ENCODE data around the gene PTPRN. TPM values are rescaled to one million over a fixed set of nuclear protein-coding genes. Genes with fewer than 3 reads are reported as not detected.

The PTPRN gene
- total and polyA plus RNA-seq, 2 donors (not counting 3 experiments of a cell fraction or from before 2014, with no cell fraction given) = not detected

- DNase-seq (ENCODE audit: low read depth, low spot score) (no peak), FAIRE-seq (no peak)
- no peaks in the 10 kb centered on the region for H4K20me1 ChIP-seq (replicated peaks; ENCODE audit: control insufficient read depth, extremely low read depth, insufficient read depth, low read length)
- TF ChIP-seq JUN (IDR thresholded peaks at IDR 0.05; ENCODE audit: borderline replicate concordance, insufficient read depth, insufficient read length, low read depth) = no peak
- no peak for TF ChIP-seq POLR2A (IDR thresholded peaks at IDR 0.05; ENCODE audit: low read depth, low read length)
- TF ChIP-seq, protein P1, sequence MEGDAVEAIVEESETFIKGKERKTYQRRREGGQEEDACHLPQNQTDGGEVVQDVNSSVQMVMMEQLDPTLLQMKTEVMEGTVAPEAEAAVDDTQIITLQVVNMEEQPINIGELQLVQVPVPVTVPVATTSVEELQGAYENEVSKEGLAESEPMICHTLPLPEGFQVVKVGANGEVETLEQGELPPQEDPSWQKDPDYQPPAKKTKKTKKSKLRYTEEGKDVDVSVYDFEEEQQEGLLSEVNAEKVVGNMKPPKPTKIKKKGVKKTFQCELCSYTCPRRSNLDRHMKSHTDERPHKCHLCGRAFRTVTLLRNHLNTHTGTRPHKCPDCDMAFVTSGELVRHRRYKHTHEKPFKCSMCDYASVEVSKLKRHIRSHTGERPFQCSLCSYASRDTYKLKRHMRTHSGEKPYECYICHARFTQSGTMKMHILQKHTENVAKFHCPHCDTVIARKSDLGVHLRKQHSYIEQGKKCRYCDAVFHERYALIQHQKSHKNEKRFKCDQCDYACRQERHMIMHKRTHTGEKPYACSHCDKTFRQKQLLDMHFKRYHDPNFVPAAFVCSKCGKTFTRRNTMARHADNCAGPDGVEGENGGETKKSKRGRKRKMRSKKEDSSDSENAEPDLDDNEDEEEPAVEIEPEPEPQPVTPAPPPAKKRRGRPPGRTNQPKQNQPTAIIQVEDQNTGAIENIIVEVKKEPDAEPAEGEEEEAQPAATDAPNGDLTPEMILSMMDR (IDR thresholded peaks at IDR 0.05; ENCODE audit: extremely low read depth in 1 of 2, insufficient read depth in 1 of 2, low read depth in 1 of 2, low read length in 2 of 2) = no peak
- no peak for TF ChIP-seq MYC (IDR thresholded peaks at IDR 0.05; ENCODE audit: low read depth, low read length)
- no peak for TF ChIP-seq FOS (IDR thresholded peaks at IDR 0.05; ENCODE audit: borderline replicate concordance, insufficient read depth, low read length)
- TF ChIP-seq, protein P2, sequence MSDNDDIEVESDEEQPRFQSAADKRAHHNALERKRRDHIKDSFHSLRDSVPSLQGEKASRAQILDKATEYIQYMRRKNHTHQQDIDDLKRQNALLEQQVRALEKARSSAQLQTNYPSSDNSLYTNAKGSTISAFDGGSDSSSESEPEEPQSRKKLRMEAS (IDR thresholded peaks at IDR 0.05; ENCODE audit: insufficient read depth, insufficient read length) = no peak
- no peak for TF ChIP-seq EZH2 (IDR thresholded peaks at IDR 0.05; ENCODE audit: borderline replicate concordance, low read depth, low read length, severe bottlenecking)
- no peak for TF ChIP-seq POLR2AphosphoS5 (IDR thresholded peaks at IDR 0.05; ENCODE audit: insufficient read depth, low read depth, low read length)
- no peak for TF ChIP-seq GATA2 (IDR thresholded peaks at IDR 0.05; ENCODE audit: insufficient read depth, insufficient read length, low read depth, low read length)
- H3K9me3 ChIP-seq (replicated peaks; ENCODE audit: control insufficient read depth, insufficient read depth, low read length) = no peaks in the 10 kb centered on the region
- BruUV-seq (replicated peaks) = no TSS peak
- H3K4me3 ChIP-seq (replicated peaks in 1 of 3; ENCODE audit: insufficient read depth in 1 of 3, low read depth in 1 of 3, low read length in 3 of 3) = no peak overlapping the region
- ChIA-PET POLR2A (no interaction called here), CTCF (interaction anchor here (0.6 to 11.2 kb wide), 2 partner anchors 11 to 97 kb away, joined by 4 to 253 read pairs; partner anchors contain the start of gene DNAJB2)
- H3K4me1 ChIP-seq (ENCODE audit: control insufficient read depth, extremely low read depth, insufficient read depth, low read length) = peaks cover 4% of the 10 kb centered on the region
- dilution Hi-C loops (cut with MboI; ENCODE audit: extremely low pct_ligation_motif_present, low sequenced_read_pairs) (no loop called here), intact Hi-C loops (cut with micrococcal nuclease) (no loop called here)
- no peak overlapping the region for H3K4me2 ChIP-seq (ENCODE audit: insufficient read depth, low read length)
- peaks cover 0 to 1% of the 10 kb centered on the region in 2 experiments for H3K27me3 ChIP-seq (ENCODE audit: control insufficient read depth in 2 of 2, insufficient read depth in 2 of 2, low read length in 2 of 2)
- no peaks in the 10 kb centered on the region for H3K36me3 ChIP-seq (ENCODE audit: control insufficient read depth in 2 of 2, extremely low read depth in 1 of 2, insufficient read depth in 2 of 2, low read length in 2 of 2)
- no peak overlapping the region for H3K27ac ChIP-seq (ENCODE audit: insufficient read depth, low read depth, low read length)
- no peak overlapping the region for H3K9ac ChIP-seq (replicated peaks; ENCODE audit: extremely low read depth, insufficient read depth, low read length)
- no peaks in the 10 kb centered on the region for H3K79me2 ChIP-seq (ENCODE audit: control insufficient read depth, insufficient read depth, low read length)
- no peak overlapping the region for H2AFZ ChIP-seq (ENCODE audit: low read depth, low read length)
- H3K9me1 ChIP-seq (replicated peaks; ENCODE audit: control insufficient read depth, extremely low read depth, insufficient read depth, low read length) = no peaks in the 10 kb centered on the region
Measured at GRCh38 chr2:219291910-219292490, 17.2 kb downstream of the PTPRN start.

All from endothelial cell of umbilical vein (primary cell).